MM.1S (cell line): ENCODE measurements around the gene PLEKHG5.

Experiments used
- EZH2 ChIP-seq: fragments of 300-600 bp; sonication (generic); optimal IDR thresholded peaks from 2 replicates; pipeline ENCODE3; 2017; ENCODE audit warnings: low read depth, mild to moderate bottlenecking, antibody characterized with exemption, low read length, mixed read lengths
- EZH2phosphoT487 ChIP-seq: fragments of 300-600 bp; sonication (generic); IDR thresholded peaks from 2 replicates; pipeline ENCODE4 v1.6.1; 2018; ENCODE audit warnings: antibody characterized with exemption, low read length
- TF ChIP-seq, protein P1 (sequence below): fragments of 300-600 bp; sonication (generic); IDR thresholded peaks from 2 replicates; pipeline ENCODE4 v1.5.1; 2016; ENCODE audit warnings: antibody characterized with exemption, low read length, mixed read lengths

DNA sequence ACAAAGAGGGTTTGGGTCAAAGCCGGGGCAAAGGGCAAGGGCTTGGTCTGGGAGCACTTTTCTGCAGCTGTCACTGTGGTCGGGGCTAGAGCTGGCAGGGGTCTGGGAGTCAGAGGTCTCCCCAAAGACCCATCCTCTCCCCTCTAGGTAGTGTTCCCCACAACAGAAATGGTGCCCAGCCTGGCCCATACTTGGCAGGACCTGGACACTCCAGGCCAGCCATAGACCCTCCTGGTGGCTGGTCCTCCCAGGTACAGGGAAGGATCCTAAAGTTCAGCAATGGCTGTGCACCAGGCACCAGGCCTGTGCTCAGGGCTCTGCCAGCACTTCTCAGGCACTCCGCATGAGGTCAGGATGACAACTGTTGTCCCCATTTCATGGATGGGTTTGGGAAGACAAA, 55.9 kb downstream of the PLEKHG5 start:
- TF ChIP-seq EZH2phosphoT487 = no peak
- TF ChIP-seq, protein P1, sequence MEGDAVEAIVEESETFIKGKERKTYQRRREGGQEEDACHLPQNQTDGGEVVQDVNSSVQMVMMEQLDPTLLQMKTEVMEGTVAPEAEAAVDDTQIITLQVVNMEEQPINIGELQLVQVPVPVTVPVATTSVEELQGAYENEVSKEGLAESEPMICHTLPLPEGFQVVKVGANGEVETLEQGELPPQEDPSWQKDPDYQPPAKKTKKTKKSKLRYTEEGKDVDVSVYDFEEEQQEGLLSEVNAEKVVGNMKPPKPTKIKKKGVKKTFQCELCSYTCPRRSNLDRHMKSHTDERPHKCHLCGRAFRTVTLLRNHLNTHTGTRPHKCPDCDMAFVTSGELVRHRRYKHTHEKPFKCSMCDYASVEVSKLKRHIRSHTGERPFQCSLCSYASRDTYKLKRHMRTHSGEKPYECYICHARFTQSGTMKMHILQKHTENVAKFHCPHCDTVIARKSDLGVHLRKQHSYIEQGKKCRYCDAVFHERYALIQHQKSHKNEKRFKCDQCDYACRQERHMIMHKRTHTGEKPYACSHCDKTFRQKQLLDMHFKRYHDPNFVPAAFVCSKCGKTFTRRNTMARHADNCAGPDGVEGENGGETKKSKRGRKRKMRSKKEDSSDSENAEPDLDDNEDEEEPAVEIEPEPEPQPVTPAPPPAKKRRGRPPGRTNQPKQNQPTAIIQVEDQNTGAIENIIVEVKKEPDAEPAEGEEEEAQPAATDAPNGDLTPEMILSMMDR = no peak
- no peak for TF ChIP-seq EZH2
